ENCODE measurements around the gene SLC22A23. TPM values are rescaled to one million over a fixed set of nuclear protein-coding genes. Genes with fewer than 3 reads are reported as not detected.

SLC22A23 gene
- total RNA-seq, 1 donor from 2014 or later: 42.4 TPM

- no peak for DNase-seq (ENCODE audit: low spot score)
These were observed 120.6 kb downstream of the SLC22A23 start for GRCh38 chr6:3336066-3336786.

GRCh38 chr6:3335169-3335568, 121.7 kb downstream of the SLC22A23 start:
- no peak for DNase-seq (ENCODE audit: low spot score)

GRCh38 chr6:3334555-3334954, 122.3 kb downstream of the SLC22A23 start:
- DNase-seq (ENCODE audit: low spot score): no peak

- no peak for DNase-seq (ENCODE audit: low spot score)
These were observed 123.6 kb downstream of the SLC22A23 start for GRCh38 chr6:3333263-3333662.

GRCh38 chr6:3331971-3332370, 124.9 kb downstream of the SLC22A23 start:
- no peak for DNase-seq (ENCODE audit: low spot score)

- no peak for DNase-seq (ENCODE audit: low spot score)
These were observed 125.4 kb downstream of the SLC22A23 start for GRCh38 chr6:3331494-3331893.

GRCh38 chr6:3330199-3330598, 126.7 kb downstream of the SLC22A23 start:
- DNase-seq (ENCODE audit: low spot score): no peak

- DNase-seq (ENCODE audit: low spot score): no peak
These were observed 127.3 kb downstream of the SLC22A23 start for GRCh38 chr6:3329393-3330051.

- DNase-seq (ENCODE audit: low spot score): no peak
These were observed 128.1 kb downstream of the SLC22A23 start for GRCh38 chr6:3328796-3329195.

GRCh38 chr6:3328145-3328544, 128.7 kb downstream of the SLC22A23 start:
- DNase-seq (ENCODE audit: low spot score): no peak

GRCh38 chr6:3327403-3327802, 129.4 kb downstream of the SLC22A23 start:
- no peak for DNase-seq (ENCODE audit: low spot score)

GRCh38 chr6:3326981-3327380, 129.9 kb downstream of the SLC22A23 start:
- DNase-seq (ENCODE audit: low spot score): no peak

- no peak for DNase-seq (ENCODE audit: low spot score)
These were observed 130.5 kb downstream of the SLC22A23 start for GRCh38 chr6:3326184-3326971.

- no peak for DNase-seq (ENCODE audit: low spot score)
These were observed 131.6 kb downstream of the SLC22A23 start for GRCh38 chr6:3325210-3325609.

GRCh38 chr6:3324262-3324942, 132.4 kb downstream of the SLC22A23 start:
- no peak for DNase-seq (ENCODE audit: low spot score)

GRCh38 chr6:3323696-3324261, 133.1 kb downstream of the SLC22A23 start:
- no peak for DNase-seq (ENCODE audit: low spot score)

- DNase-seq (ENCODE audit: low spot score): no peak
These were observed 133.7 kb downstream of the SLC22A23 start for GRCh38 chr6:3323148-3323547.

- DNase-seq (ENCODE audit: low spot score): no peak
These were observed 134.4 kb downstream of the SLC22A23 start for GRCh38 chr6:3322366-3322890.

GRCh38 chr6:3321875-3322274, 135.0 kb downstream of the SLC22A23 start:
- DNase-seq (ENCODE audit: low spot score): no peak

GRCh38 chr6:3321042-3321441, 135.8 kb downstream of the SLC22A23 start:
- no peak for DNase-seq (ENCODE audit: low spot score)

- DNase-seq (ENCODE audit: low spot score): no peak
These were observed 136.5 kb downstream of the SLC22A23 start for GRCh38 chr6:3320238-3320811.

All from ureter (tissue), 1 donor.